GM12878 (cell line): ENCODE data around the gene POGZ. TPM values are rescaled to one million over a fixed set of nuclear protein-coding genes. Genes with fewer than 3 reads are reported as not detected.

Experiments
- ATAC-seq: fragments of 200-7000 bp; cut with Tn5 transposase; 3 replicates; pipeline ENCODE4 v1.9.1; 2020; ENCODE audit warnings: mild to moderate bottlenecking, moderate library complexity
- BruUV-seq: library from RNA; stranded (reverse); fragments of 400-500 nt; replicated peaks from 2 replicates; lab custom pipeline; 2021; lab: Mats Ljungman, UMichigan
- CTCF ChIA-PET: fragments of 300-600 bp; sonication (Branson Sonifier 250); formaldehyde crosslinking; extraction: SDS; loops from one replicate; lab custom pipeline; 2021; ENCODE audit warnings: inconsistent platforms; lab: Yijun Ruan, JAX
- POLR2A ChIA-PET: fragments of 350-600 bp; formaldehyde crosslinking; extraction: SDS; loops from one replicate; lab custom pipeline; 2021; ENCODE audit warnings: inconsistent platforms; lab: Charles Lee
- RAD21 ChIA-PET: fragments of 300-600 bp; sonication (Branson Sonifier 250); formaldehyde crosslinking; loops from one replicate; lab custom pipeline; 2023; ENCODE audit warnings: antibody characterized with exemption; ENCODE audit not compliant: unreplicated experiment; lab: Charles Lee
- SMC1A ChIA-PET: fragments of 300-600 bp; sonication (Branson Sonifier 250); formaldehyde crosslinking; loops from one replicate; lab custom pipeline; 2023; ENCODE audit not compliant: unreplicated experiment, uncharacterized antibody; lab: Charles Lee
- DNase-seq: peaks from one replicate; pipeline ENCODE4 v3.0.0-alpha.2; 2011; ENCODE audit warnings: low read depth, low spot score
- FAIRE-seq: peaks from 3 replicates; lab custom pipeline; 2011; peaks lifted over from hg19 to GRCh38; lab: Jason Lieb, UNC
- H2AFZ ChIP-seq: 2 replicates; pipeline ENCODE4 v1.6.0; 2011; ENCODE audit warnings: low read depth, low read length, control low read depth; ENCODE audit not compliant: control insufficient read depth
- H3K27ac ChIP-seq: 2 replicates; pipeline ENCODE4 v1.5.1; 2011; ENCODE audit warnings: control low read depth; ENCODE audit not compliant: control insufficient read depth, insufficient read depth
- H3K27me3 ChIP-seq, 2 experiments: replicated peaks in 1 of 2; 2 replicates each; pipeline versions ENCODE4 v1.6.0 to v1.6.1; 2011; ENCODE audit warnings: low read length in 1 of 2; ENCODE audit not compliant: control insufficient read depth in 2 of 2, insufficient read depth in 2 of 2
- H3K36me3 ChIP-seq, 2 experiments: 2 replicates each; pipeline ENCODE4 v1.5.1; 2011; ENCODE audit warnings: low read length in 1 of 2; ENCODE audit not compliant: control insufficient read depth in 2 of 2, insufficient read depth in 2 of 2
- H3K4me1 ChIP-seq: 2 replicates; pipeline ENCODE4 v1.6.1; 2011; ENCODE audit warnings: mild to moderate bottlenecking, low read length, moderate library complexity, mixed read lengths; ENCODE audit not compliant: control insufficient read depth, insufficient read depth
- H3K4me2 ChIP-seq: 2 replicates; pipeline ENCODE4 v1.6.0; 2011; ENCODE audit warnings: control low read depth; ENCODE audit not compliant: control insufficient read depth, insufficient read depth
- H3K4me3 ChIP-seq: fragments of 200-600 bp; sonication (generic); 2 replicates; pipeline ENCODE4 v1.5.1; 2016
- H3K79me2 ChIP-seq: 2 replicates; pipeline ENCODE4 v1.6.0; 2011; ENCODE audit warnings: low read length; ENCODE audit not compliant: control insufficient read depth, insufficient read depth
- H3K9ac ChIP-seq: 2 replicates; pipeline ENCODE4 v1.8.0; 2011; ENCODE audit warnings: low read length, control low read depth, mixed read lengths; ENCODE audit not compliant: control insufficient read depth, insufficient read depth
- H3K9me3 ChIP-seq: replicated peaks from 3 replicates; pipeline ENCODE4 v1.5.1; 2011; ENCODE audit warnings: mild to moderate bottlenecking, low read length; ENCODE audit not compliant: control insufficient read depth, insufficient read depth
- H4K20me1 ChIP-seq: 2 replicates; pipeline ENCODE4 v1.6.0; 2011; ENCODE audit not compliant: control insufficient read depth, insufficient read depth
- ASH2L ChIP-seq: fragments of 300-600, 200-600 bp; sonication (generic); IDR thresholded peaks from 2 replicates; pipeline ENCODE4 v1.6.1; 2017; ENCODE audit warnings: low read depth, mild to moderate bottlenecking, borderline replicate concordance
- DPF2 ChIP-seq: fragments of 450-650 bp; IDR thresholded peaks from 2 replicates; pipeline ENCODE4 v1.6.1; 2017; ENCODE audit warnings: mild to moderate bottlenecking
- NFYB ChIP-seq: IDR thresholded peaks from 2 replicates; pipeline ENCODE4 v1.6.1; 2011; ENCODE audit warnings: low read depth, mild to moderate bottlenecking, low read length, improper control_type of control experiment, moderate library complexity; ENCODE audit not compliant: insufficient read depth
- NR2F1 ChIP-seq: fragments of 450-650 bp; conservative IDR thresholded peaks from 2 replicates; pipeline ENCODE4 v1.6.1; 2017; ENCODE audit warnings: mild to moderate bottlenecking
- SIX5 ChIP-seq: IDR thresholded peaks from 2 replicates; pipeline ENCODE4 v1.6.1; 2011; ENCODE audit warnings: mild to moderate bottlenecking, low read depth, low read length, moderate library complexity; ENCODE audit not compliant: severe bottlenecking
- SMAD1 ChIP-seq: fragments of 450-650 bp; IDR thresholded peaks from 2 replicates; pipeline ENCODE4 v1.6.1; 2018; ENCODE audit warnings: mild to moderate bottlenecking, low read depth; ENCODE audit not compliant: partially characterized antibody
- SMC3 ChIP-seq: IDR thresholded peaks from 2 replicates; pipeline ENCODE4 v1.6.1; 2011; ENCODE audit warnings: low read length, improper control_type of control experiment, borderline replicate concordance
- WGBS: methylation state at CpG from one replicate; pipeline ENCODE4 v1.1.6; 2016; ENCODE audit warnings: low lambda C conversion rate; ENCODE audit not compliant: insufficient replicate concordance, insufficient coverage; ENCODE audit errors: missing lambda C conversion rate; 5-methylcytosine and 5-hydroxymethylcytosine counted together
- in situ Hi-C: fragments of 300-500 bp; cut with MboI; formaldehyde crosslinking; loops from 9 replicates; pipeline ENCODE4 v1.14.3; 2018; ENCODE audit warnings: mixed read lengths
- intact Hi-C: fragments of 100-400 bp; cut with micrococcal nuclease; formaldehyde crosslinking; loops from one replicate; pipeline ENCODE4 v1.14.2; 2022; ENCODE audit not compliant: unreplicated experiment
- polyA plus RNA-seq, 11 experiments: library from polyadenylated mRNA; depleted of rRNA in 4 of 11; unstranded in 6 of 11; stranded (reverse) in 5 of 11; fragments of >200 nt; fragmentation: Nextera tagmentation in 4 of 11; fragmentation: Illumina TruSeq in 1 of 11; extraction: Ambion mirVana in 4 of 11; extraction: Trizol in 1 of 11; gene quantifications; 1 replicate in 1 of 11; 2 replicates in 10 of 11; pipeline versions ENCODE4 v1.2.1 to v1.2.3, GENCODE V29; 2011 to 2016; ENCODE audit warnings: inconsistent platforms in 2 of 11, missing spikeins in 2 of 11, low read depth in 1 of 11
- total RNA-seq, 4 experiments: library from RNA; depleted of rRNA in 3 of 4; stranded (reverse); fragments of >200 nt in 3 of 4; fragmentation: Illumina TruSeq in 1 of 4; extraction: Trizol in 1 of 4; gene quantifications; 2 replicates each; pipeline versions ENCODE4 v1.2.1 to v1.2.3, GENCODE V29; 2013 to 2021
- TF ChIP-seq, protein P1 (sequence below): fragments of 450-650 bp; IDR thresholded peaks from 2 replicates; pipeline ENCODE4 v1.6.1; 2017; ENCODE audit warnings: mild to moderate bottlenecking, moderate library complexity

Gene POGZ
- total and polyA plus RNA-seq, 10 of the 15 experiments (the other 5 are each of a cell fraction or from before 2014, with no cell fraction given) = 11.3 to 80.6 (median 35.8) TPM

DNA sequence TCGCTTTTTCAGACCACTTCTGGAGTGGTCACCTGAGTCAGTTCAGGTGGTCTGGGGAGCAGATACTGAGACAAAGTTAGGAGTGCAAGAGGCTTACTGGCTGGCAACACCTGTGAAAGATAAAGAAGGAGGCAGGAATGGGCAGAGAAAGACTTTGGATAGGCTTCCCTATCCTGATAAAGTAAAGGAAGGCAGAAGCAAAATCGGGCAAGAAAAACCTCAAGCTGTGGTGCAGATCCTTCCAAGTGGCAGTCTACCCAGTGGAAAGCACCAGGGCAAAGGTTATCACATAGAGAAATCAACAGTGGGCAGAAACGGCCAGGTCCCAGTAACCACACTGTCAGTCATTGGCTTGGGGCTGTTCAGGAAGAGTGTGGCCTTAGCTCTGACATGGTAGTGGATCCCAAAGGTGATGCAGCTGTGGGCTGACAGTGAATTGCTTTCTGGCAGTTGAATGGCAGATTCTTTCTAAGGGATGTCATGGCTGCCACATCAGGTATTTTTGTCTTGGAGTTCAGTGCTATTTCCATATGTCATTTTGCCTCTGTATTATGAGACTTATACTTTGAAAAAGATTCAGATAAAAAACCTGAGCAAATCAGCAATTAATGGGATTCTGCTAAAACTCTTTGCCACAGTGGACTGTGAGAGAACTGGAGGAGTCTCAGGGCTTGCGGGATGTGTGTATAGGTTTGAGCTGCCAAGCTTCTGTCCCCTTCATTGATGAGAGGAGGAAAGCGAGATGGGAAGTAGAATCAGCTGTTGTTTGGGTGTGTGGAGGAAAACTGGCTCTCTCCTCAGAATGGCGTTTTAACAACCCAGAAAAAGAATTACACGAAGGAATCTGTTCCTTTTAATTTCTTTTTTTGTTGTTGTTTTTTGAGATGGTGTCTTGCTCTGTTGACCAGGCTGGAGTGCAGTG is 43.8 kb upstream of the POGZ start:
- no peaks in the 10 kb centered on the region for H4K20me1 ChIP-seq
- no peaks in the 10 kb centered on the region for H3K9me3 ChIP-seq
- H3K9ac ChIP-seq = no peak overlapping the region
- intact Hi-C loops = no loop called here
- no peak overlapping the region for H3K27ac ChIP-seq
- DNase-seq (no peak), ATAC-seq (peak; percentile 72), FAIRE-seq (no peak)
- no peaks in the 10 kb centered on the region for H3K4me1 ChIP-seq
- POLR2A ChIA-PET = interaction anchor here (0.6 kb wide), 1 partner anchor 227 kb away, joined by 5 read pairs; no protein-coding TSS in a partner anchor
- H3K4me3 ChIP-seq = no peak overlapping the region
- no peak for TF ChIP-seq SIX5
- TF ChIP-seq DPF2 = no peak
- TF ChIP-seq, protein P1, sequence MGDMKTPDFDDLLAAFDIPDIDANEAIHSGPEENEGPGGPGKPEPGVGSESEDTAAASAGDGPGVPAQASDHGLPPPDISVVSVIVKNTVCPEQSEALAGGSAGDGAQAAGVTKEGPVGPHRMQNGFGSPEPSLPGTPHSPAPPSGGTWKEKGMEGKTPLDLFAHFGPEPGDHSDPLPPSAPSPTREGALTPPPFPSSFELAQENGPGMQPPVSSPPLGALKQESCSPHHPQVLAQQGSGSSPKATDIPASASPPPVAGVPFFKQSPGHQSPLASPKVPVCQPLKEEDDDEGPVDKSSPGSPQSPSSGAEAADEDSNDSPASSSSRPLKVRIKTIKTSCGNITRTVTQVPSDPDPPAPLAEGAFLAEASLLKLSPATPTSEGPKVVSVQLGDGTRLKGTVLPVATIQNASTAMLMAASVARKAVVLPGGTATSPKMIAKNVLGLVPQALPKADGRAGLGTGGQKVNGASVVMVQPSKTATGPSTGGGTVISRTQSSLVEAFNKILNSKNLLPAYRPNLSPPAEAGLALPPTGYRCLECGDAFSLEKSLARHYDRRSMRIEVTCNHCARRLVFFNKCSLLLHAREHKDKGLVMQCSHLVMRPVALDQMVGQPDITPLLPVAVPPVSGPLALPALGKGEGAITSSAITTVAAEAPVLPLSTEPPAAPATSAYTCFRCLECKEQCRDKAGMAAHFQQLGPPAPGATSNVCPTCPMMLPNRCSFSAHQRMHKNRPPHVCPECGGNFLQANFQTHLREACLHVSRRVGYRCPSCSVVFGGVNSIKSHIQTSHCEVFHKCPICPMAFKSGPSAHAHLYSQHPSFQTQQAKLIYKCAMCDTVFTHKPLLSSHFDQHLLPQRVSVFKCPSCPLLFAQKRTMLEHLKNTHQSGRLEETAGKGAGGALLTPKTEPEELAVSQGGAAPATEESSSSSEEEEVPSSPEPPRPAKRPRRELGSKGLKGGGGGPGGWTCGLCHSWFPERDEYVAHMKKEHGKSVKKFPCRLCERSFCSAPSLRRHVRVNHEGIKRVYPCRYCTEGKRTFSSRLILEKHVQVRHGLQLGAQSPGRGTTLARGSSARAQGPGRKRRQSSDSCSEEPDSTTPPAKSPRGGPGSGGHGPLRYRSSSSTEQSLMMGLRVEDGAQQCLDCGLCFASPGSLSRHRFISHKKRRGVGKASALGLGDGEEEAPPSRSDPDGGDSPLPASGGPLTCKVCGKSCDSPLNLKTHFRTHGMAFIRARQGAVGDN = no peak
- TF ChIP-seq SMC3 = no peak
- TF ChIP-seq ASH2L = no peak
- TF ChIP-seq SMAD1 = no peak
- TF ChIP-seq NFYB = no peak
- TF ChIP-seq NR2F1 = peak; percentile 35; the same call in 1 of the 2 replicates
- no peaks in the 10 kb centered on the region; a peak in 1 of 4 replicates for H3K27me3 ChIP-seq
- no peaks in the 10 kb centered on the region for H3K79me2 ChIP-seq
- H3K4me2 ChIP-seq = no peak overlapping the region
- SMC1A ChIA-PET = no interaction called here
- H3K36me3 ChIP-seq = no peaks in the 10 kb centered on the region
- WGBS = 53% methylated on average over 7 of the region's 7 CpGs
- in situ Hi-C loops = no loop called here
- no TSS peak for BruUV-seq
- CTCF ChIA-PET = interaction anchor here (0.9 kb wide), 1 partner anchor 232 kb away, joined by 3 read pairs; no protein-coding TSS in a partner anchor
- RAD21 ChIA-PET = no interaction called here
- H2AFZ ChIP-seq = no peak overlapping the region
